ENCODE measurements around the gene CCDC106. TPM values are rescaled to one million over a fixed set of nuclear protein-coding genes. Genes with fewer than 3 reads are reported as not detected.
A peak's percentile ranks its signal among the peaks of the same experiment; 100 is the strongest.

CCDC106 gene
- total RNA-seq, 1 donor from 2014 or later, result 8.3 TPM

DNA sequence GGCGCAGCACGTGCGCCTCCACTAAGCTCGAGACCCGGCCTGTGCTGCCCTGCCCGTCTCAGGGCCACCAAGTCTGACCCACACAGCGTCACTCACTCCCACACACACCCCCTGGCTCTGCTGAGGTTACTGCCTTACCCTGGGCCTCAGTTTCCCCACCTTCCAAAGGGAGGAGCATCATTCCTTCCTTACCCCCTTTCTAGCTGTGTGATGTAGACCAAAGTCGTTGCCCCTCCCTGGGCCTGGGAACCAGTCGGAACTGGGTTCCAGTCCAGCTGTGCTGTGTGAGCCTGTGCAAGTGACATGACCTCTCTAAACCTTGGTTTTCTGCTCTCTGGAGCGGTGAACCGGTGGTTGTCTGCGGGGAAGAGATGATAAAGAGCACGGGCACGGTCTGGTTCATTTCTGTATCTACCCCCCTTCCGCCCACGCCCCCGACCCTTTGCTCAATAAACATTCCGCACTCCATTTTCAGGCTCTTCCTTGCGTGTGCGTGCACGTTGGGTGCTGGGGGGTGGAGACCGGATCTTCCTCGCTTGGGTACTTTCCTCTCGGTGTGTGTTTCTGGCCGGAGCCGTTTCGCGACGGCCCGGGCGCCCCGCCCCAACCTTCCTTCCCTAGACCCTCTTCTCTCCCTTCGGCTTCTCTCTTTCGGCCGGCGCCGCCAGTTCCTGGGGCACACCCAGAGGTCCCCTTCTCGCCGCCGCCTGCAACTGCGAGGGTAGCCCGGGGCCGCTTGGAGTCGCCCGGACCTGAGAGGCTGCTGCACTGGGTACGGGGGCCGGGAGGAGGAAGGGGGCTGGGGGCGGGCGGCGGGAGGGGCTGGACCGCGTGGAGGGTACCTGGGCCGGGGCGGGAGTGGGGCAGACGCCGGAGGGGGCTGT is 4.8 kb upstream of the CCDC106 start, which contains the start of gene ZNF581:
Gene ZNF581, plus strand, starts transcription at position 647 of the 884 bp plus-strand sequence. CDS start 923 bp downstream, outside the sequence.
- Histone ChIP-seq H3K4me3 (peak within 1 kb of the TSS; percentile 57 to 83), H3K27me3 (no peaks in the 10 kb centered on the region), H3K36me3 (peaks cover 0 to 11% of the 10 kb centered on the region in 2 donors), H3K4me1 (peaks cover 63% of the 10 kb centered on the region), H3K9me3 (no peaks in the 10 kb centered on the region), H3K27ac (peak within 1 kb of the TSS; percentile 97)
- intact Hi-C loops (cut with DNase I), result no loop called here
- TF ChIP-seq POLR2AphosphoS5 (IDR thresholded peaks at IDR 0.05; ENCODE audit: insufficient read depth in 1 of 2, low read depth in 1 of 2) (peak; percentile 56 to 76), POLR2A (IDR thresholded peaks at IDR 0.05) (no peak)
- TF ChIP-seq, protein P1, sequence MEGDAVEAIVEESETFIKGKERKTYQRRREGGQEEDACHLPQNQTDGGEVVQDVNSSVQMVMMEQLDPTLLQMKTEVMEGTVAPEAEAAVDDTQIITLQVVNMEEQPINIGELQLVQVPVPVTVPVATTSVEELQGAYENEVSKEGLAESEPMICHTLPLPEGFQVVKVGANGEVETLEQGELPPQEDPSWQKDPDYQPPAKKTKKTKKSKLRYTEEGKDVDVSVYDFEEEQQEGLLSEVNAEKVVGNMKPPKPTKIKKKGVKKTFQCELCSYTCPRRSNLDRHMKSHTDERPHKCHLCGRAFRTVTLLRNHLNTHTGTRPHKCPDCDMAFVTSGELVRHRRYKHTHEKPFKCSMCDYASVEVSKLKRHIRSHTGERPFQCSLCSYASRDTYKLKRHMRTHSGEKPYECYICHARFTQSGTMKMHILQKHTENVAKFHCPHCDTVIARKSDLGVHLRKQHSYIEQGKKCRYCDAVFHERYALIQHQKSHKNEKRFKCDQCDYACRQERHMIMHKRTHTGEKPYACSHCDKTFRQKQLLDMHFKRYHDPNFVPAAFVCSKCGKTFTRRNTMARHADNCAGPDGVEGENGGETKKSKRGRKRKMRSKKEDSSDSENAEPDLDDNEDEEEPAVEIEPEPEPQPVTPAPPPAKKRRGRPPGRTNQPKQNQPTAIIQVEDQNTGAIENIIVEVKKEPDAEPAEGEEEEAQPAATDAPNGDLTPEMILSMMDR (IDR thresholded peaks at IDR 0.05), result no peak
- DNase-seq (ENCODE audit: extremely low spot score in 2 of 2), result no peak

DNA sequence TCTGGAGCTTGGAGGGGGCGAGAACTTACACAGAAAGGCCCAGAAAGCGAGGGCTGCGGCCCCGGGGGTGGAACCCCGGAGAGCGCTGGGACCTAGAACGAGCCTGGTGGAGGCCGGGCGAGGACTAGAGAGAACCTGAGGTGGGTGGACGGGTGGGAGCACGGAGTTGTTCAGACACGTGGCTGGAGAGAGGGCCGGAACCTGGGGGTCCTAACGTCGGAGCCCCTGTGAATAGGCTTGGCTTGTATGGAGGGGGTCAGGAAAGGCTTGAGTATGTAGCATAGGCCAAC is 4.2 kb upstream of the CCDC106 start:
- Histone ChIP-seq H3K9me3 (no peaks in the 10 kb centered on the region), H3K4me1 (peaks cover 69% of the 10 kb centered on the region), H3K27ac (peak overlapping the region; percentile 97), H3K27me3 (no peaks in the 10 kb centered on the region), H3K4me3 (peak overlapping the region; percentile 57 to 83), H3K36me3 (peaks cover 0 to 11% of the 10 kb centered on the region in 2 donors)
- DNase-seq (ENCODE audit: extremely low spot score in 2 of 2), result no peak
- intact Hi-C loops (cut with DNase I), result no loop called here
- TF ChIP-seq, protein P1 (IDR thresholded peaks at IDR 0.05), result no peak
- TF ChIP-seq POLR2AphosphoS5 (IDR thresholded peaks at IDR 0.05; ENCODE audit: insufficient read depth in 1 of 2, low read depth in 1 of 2), result no peak

DNA sequence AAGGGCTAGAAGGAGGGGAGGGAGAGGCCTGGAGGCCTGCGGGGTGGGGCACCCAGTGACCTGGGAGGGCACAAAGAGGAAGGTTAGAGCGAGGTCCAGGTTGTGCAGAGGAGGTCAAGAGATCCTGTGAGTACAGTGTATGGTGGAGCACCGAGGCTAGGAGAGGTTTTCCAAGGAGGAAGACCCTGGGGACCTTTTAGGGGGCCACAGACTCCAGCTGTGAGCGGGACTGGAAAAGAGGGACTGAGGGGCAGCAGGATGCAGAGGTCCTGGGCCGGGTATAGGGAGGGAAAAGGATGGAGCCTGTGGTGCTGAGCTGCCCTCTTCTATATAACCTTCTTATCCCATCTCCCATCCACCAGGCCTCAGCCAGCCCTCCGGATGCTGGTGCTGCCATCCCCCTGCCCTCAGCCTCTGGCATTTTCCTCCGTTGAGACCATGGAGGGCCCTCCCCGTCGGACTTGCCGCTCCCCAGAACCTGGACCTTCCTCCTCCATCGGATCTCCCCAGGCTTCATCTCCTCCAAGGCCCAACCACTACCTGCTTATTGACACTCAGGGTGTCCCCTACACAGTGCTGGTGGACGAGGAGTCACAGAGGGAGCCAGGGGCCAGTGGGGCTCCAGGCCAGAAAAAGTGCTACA is 3.7 kb upstream of the CCDC106 start:
- Histone ChIP-seq H3K4me3 (peak overlapping the region; percentile 57 to 83), H3K27ac (peak overlapping the region; percentile 97), H3K9me3 (no peaks in the 10 kb centered on the region), H3K36me3 (peaks cover 0 to 11% of the 10 kb centered on the region in 2 donors), H3K27me3 (no peaks in the 10 kb centered on the region), H3K4me1 (peaks cover 70% of the 10 kb centered on the region)
- no peak for DNase-seq (ENCODE audit: extremely low spot score in 2 of 2)
- TF ChIP-seq POLR2AphosphoS5 (IDR thresholded peaks at IDR 0.05; ENCODE audit: insufficient read depth in 1 of 2, low read depth in 1 of 2), result no peak
- TF ChIP-seq, protein P1 (IDR thresholded peaks at IDR 0.05), result no peak
- no peak for TF ChIP-seq POLR2A (IDR thresholded peaks at IDR 0.05)
- intact Hi-C loops (cut with DNase I), result no loop called here

DNA sequence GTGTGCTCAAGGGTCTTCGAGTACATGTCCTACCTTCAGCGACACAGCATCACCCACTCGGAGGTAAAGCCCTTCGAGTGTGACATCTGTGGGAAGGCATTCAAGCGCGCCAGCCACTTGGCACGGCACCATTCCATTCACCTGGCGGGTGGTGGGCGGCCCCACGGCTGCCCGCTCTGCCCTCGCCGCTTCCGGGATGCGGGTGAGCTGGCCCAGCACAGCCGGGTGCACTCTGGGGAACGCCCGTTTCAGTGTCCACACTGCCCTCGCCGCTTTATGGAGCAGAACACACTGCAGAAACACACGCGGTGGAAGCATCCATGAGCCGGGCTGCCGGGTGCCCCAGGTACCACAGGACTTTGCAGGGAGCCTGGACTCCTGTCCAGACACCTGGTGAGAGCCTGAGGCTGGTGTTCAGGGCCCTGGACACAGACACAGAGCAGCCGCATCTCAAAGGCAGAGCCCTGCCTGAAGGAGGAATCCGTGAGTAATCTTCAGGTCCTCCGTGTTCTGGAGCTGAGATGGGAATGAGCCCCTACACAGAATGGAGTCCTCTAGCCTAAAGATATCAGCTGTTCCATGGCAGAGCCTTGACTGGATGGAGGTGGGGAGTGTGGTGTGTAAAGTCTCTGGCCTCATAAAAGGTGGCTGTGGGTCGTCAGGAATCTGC is 3.0 kb upstream of the CCDC106 start:
- H3K27ac ChIP-seq, result no peak overlapping the region
- no peak for TF ChIP-seq POLR2A (IDR thresholded peaks at IDR 0.05)
- no peak for TF ChIP-seq POLR2AphosphoS5 (IDR thresholded peaks at IDR 0.05; ENCODE audit: insufficient read depth in 1 of 2, low read depth in 1 of 2)
- TF ChIP-seq, protein P1 (IDR thresholded peaks at IDR 0.05), result no peak
- H3K36me3 ChIP-seq, result peaks cover 0 to 11% of the 10 kb centered on the region in 2 donors
- DNase-seq (ENCODE audit: extremely low spot score in 2 of 2), result no peak
- H3K4me3 ChIP-seq, result no peak overlapping the region
- H3K27me3 ChIP-seq, result no peaks in the 10 kb centered on the region
- H3K4me1 ChIP-seq, result peaks cover 66% of the 10 kb centered on the region
- no peaks in the 10 kb centered on the region for H3K9me3 ChIP-seq
- intact Hi-C loops (cut with DNase I), result no loop called here

All from vagina (tissue), 2 donors.